HUES48 (cell line): ENCODE results near the gene TEX28.

Experiments
- H3K27ac ChIP-seq: one replicate; pipeline ENCODE4 v1.7.0; 2013; ENCODE audit warnings: low read depth, low read length, inconsistent platforms
- H3K27me3 ChIP-seq: 2 replicates; pipeline ENCODE4 v1.6.1; 2013; ENCODE audit warnings: mild to moderate bottlenecking, low read length; ENCODE audit not compliant: control insufficient read depth, insufficient read depth
- H3K36me3 ChIP-seq: 2 replicates; pipeline ENCODE4 v1.6.1; 2013; ENCODE audit warnings: low read length; ENCODE audit not compliant: control insufficient read depth, insufficient read depth
- H3K4me1 ChIP-seq: 2 replicates; pipeline ENCODE4 v1.6.1; 2013; ENCODE audit warnings: mild to moderate bottlenecking, low read length; ENCODE audit not compliant: control insufficient read depth, insufficient read depth
- H3K4me3 ChIP-seq: 2 replicates; pipeline ENCODE4 v1.5.1; 2013; ENCODE audit warnings: mild to moderate bottlenecking, low read depth, low read length
- H3K9ac ChIP-seq: 2 replicates; pipeline ENCODE4 v1.6.1; 2013; ENCODE audit warnings: mild to moderate bottlenecking, low read depth, low read length, moderate library complexity
- H3K9me3 ChIP-seq: 2 replicates; pipeline ENCODE4 v1.6.1; 2013; ENCODE audit warnings: low read length; ENCODE audit not compliant: control insufficient read depth, insufficient read depth

Gene TEX28

DNA sequence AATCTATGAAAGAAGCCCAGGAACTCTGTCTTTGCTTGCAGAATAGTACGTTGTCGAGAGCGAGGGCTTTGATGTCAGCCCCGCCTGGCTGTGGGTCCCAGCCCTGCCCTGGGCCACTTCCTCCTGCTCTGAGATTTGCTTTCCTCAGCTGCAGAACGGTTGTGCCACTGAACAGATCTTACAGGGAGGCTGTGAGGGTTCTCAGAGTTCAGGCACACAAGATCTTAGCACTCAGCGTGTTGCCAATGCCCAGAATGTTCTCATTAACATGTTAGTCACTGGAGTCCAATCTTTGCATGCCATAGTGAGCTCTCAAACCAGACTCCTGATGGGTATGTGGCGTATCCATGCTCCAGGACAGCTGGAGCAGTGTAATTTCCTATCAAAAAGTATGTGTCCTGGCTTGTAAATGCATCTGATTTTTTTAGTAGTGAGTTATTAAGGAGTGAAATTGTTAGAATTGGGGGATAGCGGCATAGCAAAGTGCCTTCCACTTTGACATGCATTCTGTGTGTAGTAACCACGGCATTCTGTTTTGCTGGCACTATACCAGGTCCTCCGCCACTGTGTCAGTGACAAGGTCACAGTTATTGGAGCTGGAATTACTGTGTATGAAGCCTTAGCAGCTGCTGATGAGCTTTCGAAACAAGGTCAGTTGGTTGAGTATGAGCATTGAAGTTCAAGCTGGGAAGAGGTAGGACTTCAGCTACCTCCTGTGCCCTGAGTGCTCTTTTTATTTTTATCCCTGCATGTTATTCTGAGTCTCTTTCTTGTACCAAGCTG is 32.3 kb upstream of the TEX28 start:
- no peak overlapping the region for H3K4me3 ChIP-seq
- H3K36me3 ChIP-seq, result no peaks in the 10 kb centered on the region
- no peak overlapping the region for H3K27ac ChIP-seq
- H3K4me1 ChIP-seq, result no peaks in the 10 kb centered on the region
- peaks cover 31% of the 10 kb centered on the region; the same call in 1 of the 2 replicates for H3K9me3 ChIP-seq
- H3K27me3 ChIP-seq, result no peaks in the 10 kb centered on the region
- H3K9ac ChIP-seq, result no peak overlapping the region

DNA sequence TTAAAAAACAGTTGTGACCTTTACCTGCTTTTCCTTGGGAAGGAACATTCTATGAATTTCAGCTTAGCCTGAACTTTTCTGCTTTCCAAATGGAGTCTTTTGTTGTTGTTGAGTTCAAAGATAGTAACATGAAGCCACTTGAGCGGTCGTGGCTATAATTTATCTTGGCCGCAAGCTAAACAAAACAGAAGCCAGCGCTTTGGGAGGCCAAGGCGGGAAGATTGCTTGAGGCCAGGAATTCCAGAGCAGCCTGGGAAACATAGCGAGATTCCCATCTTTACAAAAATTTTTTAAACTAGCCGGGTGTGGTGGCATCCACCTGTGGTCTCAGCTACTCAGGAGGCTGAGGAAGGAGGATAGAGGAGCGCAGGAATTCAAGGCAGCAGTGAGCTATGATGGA is 30.6 kb upstream of the TEX28 start:
- no peak overlapping the region for H3K4me3 ChIP-seq
- H3K9ac ChIP-seq, result no peak overlapping the region
- H3K9me3 ChIP-seq, result peaks cover 30% of the 10 kb centered on the region; the same call in 1 of the 2 replicates
- no peak overlapping the region for H3K27ac ChIP-seq
- H3K27me3 ChIP-seq, result no peaks in the 10 kb centered on the region
- no peaks in the 10 kb centered on the region for H3K36me3 ChIP-seq
- H3K4me1 ChIP-seq, result no peaks in the 10 kb centered on the region

DNA sequence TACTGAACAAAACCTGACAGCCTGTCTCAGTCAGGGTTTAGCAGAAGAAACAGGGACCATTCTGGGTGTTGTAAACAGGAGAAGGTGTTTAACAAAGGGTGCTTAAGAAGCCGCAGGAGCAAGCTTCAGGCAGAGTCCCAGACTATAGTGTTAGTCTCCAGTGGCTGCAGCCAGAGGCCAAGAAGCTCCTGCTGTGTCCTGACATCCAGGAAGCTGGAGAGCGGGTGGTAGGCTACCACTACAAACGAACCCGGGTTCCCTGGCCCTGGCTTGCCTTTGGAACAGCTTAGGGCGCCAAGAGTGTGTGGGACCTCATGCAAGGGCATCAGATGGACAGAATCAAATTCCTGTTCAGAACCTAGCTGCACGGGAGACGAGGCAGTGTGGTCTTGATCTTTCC is 28.6 kb upstream of the TEX28 start:
- no peak overlapping the region for H3K27ac ChIP-seq
- H3K36me3 ChIP-seq, result no peaks in the 10 kb centered on the region
- no peak overlapping the region for H3K9ac ChIP-seq
- H3K27me3 ChIP-seq, result no peaks in the 10 kb centered on the region
- no peak overlapping the region for H3K4me3 ChIP-seq
- no peaks in the 10 kb centered on the region for H3K4me1 ChIP-seq
- H3K9me3 ChIP-seq, result peaks cover 38% of the 10 kb centered on the region; the same call in 1 of the 2 replicates

DNA sequence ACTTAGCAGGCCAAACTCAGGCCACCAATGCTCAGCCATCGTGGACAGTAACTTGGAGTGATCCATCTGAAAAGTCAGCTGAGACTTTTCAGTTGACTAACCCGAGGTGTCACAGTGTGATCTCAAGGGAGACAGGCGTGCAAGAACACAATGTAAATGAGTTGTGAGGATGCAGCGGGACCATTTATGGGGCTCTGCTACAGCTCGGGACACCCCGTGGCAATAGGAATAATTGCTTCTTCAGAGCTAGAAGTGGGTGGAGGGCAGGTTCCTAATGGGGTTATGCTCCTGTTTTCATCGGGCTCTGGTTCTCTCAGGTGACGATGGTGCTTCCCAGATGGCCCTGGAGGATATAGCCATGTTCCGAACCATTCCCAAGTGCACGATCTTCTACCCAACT is 28.0 kb upstream of the TEX28 start:
- Histone ChIP-seq H3K27ac (no peak overlapping the region), H3K4me3 (no peak overlapping the region), H3K27me3 (no peaks in the 10 kb centered on the region), H3K9me3 (peaks cover 39% of the 10 kb centered on the region; the same call in 1 of the 2 replicates), H3K9ac (no peak overlapping the region), H3K36me3 (no peaks in the 10 kb centered on the region), H3K4me1 (no peaks in the 10 kb centered on the region)

DNA sequence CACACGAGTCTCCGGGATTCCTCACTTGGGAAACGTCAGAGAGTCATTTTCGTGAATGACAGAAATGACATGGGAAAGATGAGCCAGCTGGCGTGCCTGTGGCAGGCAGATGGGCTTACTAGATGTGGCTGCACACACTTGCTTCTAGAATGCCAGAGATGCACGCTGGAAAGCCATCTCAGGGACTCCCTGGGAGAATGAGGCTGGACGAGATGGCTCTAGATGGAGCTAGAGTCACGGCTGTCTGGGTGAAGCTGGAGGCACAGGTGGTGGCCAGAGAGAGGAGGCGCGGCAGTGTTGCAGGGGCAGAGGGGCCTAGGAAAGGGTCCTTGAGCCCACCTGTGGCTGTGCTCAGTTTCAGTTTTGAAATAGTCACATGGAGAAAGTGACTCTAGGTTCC is 26.7 kb upstream of the TEX28 start:
- Histone ChIP-seq H3K4me3 (no peak overlapping the region), H3K9me3 (peaks cover 36% of the 10 kb centered on the region), H3K27me3 (no peaks in the 10 kb centered on the region), H3K9ac (no peak overlapping the region), H3K27ac (no peak overlapping the region), H3K4me1 (no peaks in the 10 kb centered on the region), H3K36me3 (no peaks in the 10 kb centered on the region)

DNA sequence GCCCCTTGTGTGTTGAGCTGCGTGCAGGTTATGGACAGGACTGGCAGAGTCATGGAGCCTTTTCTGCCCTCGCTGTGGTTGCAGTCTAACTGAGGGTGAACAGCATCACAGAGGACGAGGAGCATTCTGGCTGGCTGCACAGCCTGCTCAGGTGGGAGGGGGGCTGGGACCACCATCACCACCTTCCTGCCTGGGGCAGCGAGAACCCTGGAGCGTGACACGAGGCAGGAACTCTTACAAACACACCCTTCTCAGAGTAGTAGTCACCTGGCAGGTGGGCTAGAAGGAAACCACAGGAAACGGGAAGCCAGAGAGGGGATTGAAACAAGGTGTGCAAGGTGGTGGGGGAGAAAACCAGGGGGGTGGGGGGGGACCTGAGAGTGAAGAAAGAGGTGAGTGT is 26.2 kb upstream of the TEX28 start:
- H3K27ac ChIP-seq, result no peak overlapping the region
- H3K27me3 ChIP-seq, result no peaks in the 10 kb centered on the region
- no peaks in the 10 kb centered on the region for H3K36me3 ChIP-seq
- H3K9ac ChIP-seq, result no peak overlapping the region
- no peak overlapping the region for H3K4me3 ChIP-seq
- no peaks in the 10 kb centered on the region for H3K4me1 ChIP-seq
- peaks cover 34% of the 10 kb centered on the region for H3K9me3 ChIP-seq

DNA sequence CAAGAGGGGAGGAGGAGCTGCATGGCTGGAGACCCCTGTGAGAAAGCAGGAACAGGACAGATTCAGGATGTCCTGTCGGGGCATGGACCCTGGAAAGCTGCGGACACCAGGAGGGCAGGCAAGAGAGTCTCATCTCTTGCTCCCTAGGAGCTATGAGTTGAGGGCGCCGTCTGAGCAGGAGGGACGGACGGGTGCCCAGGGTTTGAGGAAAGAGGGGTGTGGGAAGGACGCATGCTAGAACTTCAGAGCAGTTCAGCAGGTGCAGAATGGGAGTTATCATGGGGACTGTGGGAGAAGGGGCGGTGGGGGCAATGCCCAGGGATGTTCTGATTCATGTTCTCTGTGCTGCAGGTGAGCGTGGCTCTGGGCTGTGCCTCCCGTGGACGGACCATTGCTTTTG is 25.5 kb upstream of the TEX28 start:
- no peaks in the 10 kb centered on the region for H3K4me1 ChIP-seq
- H3K9me3 ChIP-seq, result peaks cover 38% of the 10 kb centered on the region
- H3K27me3 ChIP-seq, result no peaks in the 10 kb centered on the region
- H3K4me3 ChIP-seq, result no peak overlapping the region
- H3K36me3 ChIP-seq, result no peaks in the 10 kb centered on the region
- no peak overlapping the region for H3K27ac ChIP-seq
- H3K9ac ChIP-seq, result no peak overlapping the region

DNA sequence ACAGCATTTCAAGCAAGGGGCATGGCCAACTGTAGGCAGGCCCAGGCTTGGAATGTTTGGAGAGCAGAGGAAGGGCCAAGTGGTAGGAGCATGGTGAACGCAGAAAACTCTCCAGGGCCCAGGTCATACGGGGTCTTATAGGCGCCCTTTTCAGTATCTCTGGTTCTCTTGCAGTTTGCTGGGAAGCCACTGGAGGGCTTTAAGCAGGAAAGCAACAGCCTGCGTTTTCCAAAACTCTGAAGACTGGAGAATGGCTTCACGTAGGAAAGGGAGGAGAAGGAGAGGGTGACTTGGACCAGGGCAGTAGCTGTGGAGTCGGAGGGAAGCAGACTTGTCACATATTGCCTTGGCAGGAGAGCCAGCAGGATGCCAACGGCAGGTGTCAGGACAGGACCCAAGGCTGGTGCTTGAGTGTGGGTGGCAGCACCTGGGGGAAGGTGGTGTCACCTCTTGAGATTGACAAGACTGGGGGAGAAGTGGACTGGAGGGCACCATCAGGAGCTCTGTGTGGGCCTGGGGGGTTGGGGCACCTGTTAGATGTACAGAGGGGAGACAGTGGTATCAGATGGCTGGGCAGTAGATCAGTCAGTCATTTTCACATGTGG is 22.6 kb upstream of the TEX28 start:
- Histone ChIP-seq H3K27ac (no peak overlapping the region), H3K27me3 (no peaks in the 10 kb centered on the region), H3K36me3 (no peaks in the 10 kb centered on the region), H3K4me1 (no peaks in the 10 kb centered on the region), H3K4me3 (no peak overlapping the region), H3K9me3 (peaks cover 41% of the 10 kb centered on the region), H3K9ac (no peak overlapping the region)

DNA sequence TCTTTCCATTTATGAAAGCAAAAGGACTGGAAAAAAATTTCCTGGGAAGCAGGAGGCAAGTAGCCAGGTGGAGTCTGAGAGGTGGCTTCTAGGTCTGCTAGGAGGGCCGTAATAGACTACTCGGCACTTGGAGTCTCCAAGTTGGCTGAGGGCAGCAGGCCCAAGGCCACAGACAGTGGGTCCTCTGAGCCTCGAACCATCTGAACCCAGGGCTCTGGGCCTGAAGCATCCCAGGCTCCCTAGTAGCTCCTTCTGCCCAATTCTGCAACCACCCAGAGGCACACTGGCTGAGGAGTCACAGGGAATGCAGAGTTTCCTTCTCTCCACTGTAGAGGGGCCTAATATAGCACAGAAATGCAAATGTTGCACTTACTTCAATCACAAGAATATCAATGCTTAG is 20.5 kb upstream of the TEX28 start:
- no peaks in the 10 kb centered on the region for H3K27me3 ChIP-seq
- H3K27ac ChIP-seq, result no peak overlapping the region
- H3K36me3 ChIP-seq, result no peaks in the 10 kb centered on the region
- no peaks in the 10 kb centered on the region for H3K4me1 ChIP-seq
- H3K4me3 ChIP-seq, result no peak overlapping the region
- peaks cover 56% of the 10 kb centered on the region for H3K9me3 ChIP-seq
- no peak overlapping the region for H3K9ac ChIP-seq

DNA sequence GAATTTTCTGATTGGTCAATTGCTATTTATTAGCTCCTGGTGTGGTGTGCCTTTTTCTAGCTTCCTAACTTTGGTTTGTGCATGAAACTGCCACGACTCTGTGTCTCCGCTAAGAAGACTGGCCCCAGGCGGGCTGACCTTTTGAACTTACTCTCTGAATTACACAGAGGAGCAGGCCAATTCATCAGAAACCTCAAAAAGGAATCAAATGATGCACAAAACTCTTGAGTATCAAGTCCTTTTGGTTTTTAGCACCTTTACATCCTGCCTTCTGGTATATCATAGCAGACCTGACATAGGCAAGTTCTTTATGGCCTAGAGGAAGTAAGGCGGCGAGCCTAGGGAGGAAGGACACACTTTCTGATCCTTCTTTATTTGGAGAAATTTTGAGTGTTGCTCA is 18.2 kb upstream of the TEX28 start:
- H3K36me3 ChIP-seq, result no peaks in the 10 kb centered on the region
- H3K27me3 ChIP-seq, result no peaks in the 10 kb centered on the region
- no peak overlapping the region for H3K27ac ChIP-seq
- peaks cover 53% of the 10 kb centered on the region for H3K9me3 ChIP-seq
- H3K4me1 ChIP-seq, result no peaks in the 10 kb centered on the region
- no peak overlapping the region for H3K4me3 ChIP-seq
- no peak overlapping the region for H3K9ac ChIP-seq

DNA sequence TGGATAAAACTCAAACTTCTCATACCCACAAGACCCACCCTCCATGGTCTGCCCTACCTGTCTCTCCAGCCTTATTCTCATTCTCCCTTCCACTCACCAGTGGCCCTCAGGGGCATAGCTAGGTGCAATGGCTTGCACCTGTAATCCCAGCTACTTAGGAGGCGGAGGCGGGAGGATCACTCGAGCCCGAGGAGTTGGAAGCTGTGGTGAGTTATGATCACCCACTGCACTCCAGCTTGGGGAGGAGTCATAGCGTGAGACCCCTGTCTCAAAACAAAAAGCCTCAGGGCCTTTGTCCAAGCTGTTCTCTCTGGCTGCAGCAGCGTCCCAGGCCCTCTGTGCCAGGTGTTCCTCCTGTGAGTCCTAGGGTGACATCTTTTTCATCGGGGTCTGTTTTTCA is 17.2 kb upstream of the TEX28 start:
- peaks cover 53% of the 10 kb centered on the region; the same call in 1 of the 2 replicates for H3K9me3 ChIP-seq
- H3K4me1 ChIP-seq, result no peaks in the 10 kb centered on the region
- no peak overlapping the region for H3K27ac ChIP-seq
- no peak overlapping the region for H3K4me3 ChIP-seq
- H3K27me3 ChIP-seq, result no peaks in the 10 kb centered on the region
- no peak overlapping the region for H3K9ac ChIP-seq
- H3K36me3 ChIP-seq, result no peaks in the 10 kb centered on the region
